ENCODE results near the gene SLC25A30. TPM values are rescaled to one million over a fixed set of nuclear protein-coding genes. Genes with fewer than 3 reads are reported as not detected.
"Not testable (repeated sequence)": the region's sequence is repeated elsewhere in the genome, so short reads cannot be mapped to it uniquely, and the experiment has no call there.

SLC25A30 gene
- total RNA-seq, 4 donors from 2014 or later: 9.9 to 20.3 (median 16.1) TPM

GRCh38 chr13:45381196-45381595 is 37.0 kb downstream of the SLC25A30 start:
- TF ChIP-seq, protein P1, sequence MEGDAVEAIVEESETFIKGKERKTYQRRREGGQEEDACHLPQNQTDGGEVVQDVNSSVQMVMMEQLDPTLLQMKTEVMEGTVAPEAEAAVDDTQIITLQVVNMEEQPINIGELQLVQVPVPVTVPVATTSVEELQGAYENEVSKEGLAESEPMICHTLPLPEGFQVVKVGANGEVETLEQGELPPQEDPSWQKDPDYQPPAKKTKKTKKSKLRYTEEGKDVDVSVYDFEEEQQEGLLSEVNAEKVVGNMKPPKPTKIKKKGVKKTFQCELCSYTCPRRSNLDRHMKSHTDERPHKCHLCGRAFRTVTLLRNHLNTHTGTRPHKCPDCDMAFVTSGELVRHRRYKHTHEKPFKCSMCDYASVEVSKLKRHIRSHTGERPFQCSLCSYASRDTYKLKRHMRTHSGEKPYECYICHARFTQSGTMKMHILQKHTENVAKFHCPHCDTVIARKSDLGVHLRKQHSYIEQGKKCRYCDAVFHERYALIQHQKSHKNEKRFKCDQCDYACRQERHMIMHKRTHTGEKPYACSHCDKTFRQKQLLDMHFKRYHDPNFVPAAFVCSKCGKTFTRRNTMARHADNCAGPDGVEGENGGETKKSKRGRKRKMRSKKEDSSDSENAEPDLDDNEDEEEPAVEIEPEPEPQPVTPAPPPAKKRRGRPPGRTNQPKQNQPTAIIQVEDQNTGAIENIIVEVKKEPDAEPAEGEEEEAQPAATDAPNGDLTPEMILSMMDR (IDR thresholded peaks at IDR 0.05): no peak
- TF ChIP-seq EP300 (IDR thresholded peaks at IDR 0.05) (no peak), POLR2A (IDR thresholded peaks at IDR 0.05) (no peak), POLR2AphosphoS5 (IDR thresholded peaks at IDR 0.05) (no peak)
- no CpG with 5 or more reads among the region's 12 CpGs for WGBS

GRCh38 chr13:45380708-45381107 is 37.5 kb downstream of the SLC25A30 start:
- not testable (repeated sequence) for H3K9me3 ChIP-seq; H3K27ac ChIP-seq; DNase-seq (ENCODE audit: low spot score in 2 of 2); H3K4me1 ChIP-seq; H3K27me3 ChIP-seq; H3K4me3 ChIP-seq
- 55% methylated on average over 6 of the region's 8 CpGs for WGBS
- H3K36me3 ChIP-seq: peaks cover 14% of the 10 kb centered on the region

More at GRCh38 chr13:45381196-45381595, 37.0 kb downstream of the SLC25A30 start:
- Histone ChIP-seq H3K27ac (no peak overlapping the region), H3K27me3 (no peaks in the 10 kb centered on the region), H3K4me3 (no peak overlapping the region), H3K9me3 (no peaks in the 10 kb centered on the region), H3K36me3 (peaks cover 14% of the 10 kb centered on the region), H3K4me1 (no peaks in the 10 kb centered on the region)
- no peak for DNase-seq (ENCODE audit: low spot score in 2 of 2)

DNA sequence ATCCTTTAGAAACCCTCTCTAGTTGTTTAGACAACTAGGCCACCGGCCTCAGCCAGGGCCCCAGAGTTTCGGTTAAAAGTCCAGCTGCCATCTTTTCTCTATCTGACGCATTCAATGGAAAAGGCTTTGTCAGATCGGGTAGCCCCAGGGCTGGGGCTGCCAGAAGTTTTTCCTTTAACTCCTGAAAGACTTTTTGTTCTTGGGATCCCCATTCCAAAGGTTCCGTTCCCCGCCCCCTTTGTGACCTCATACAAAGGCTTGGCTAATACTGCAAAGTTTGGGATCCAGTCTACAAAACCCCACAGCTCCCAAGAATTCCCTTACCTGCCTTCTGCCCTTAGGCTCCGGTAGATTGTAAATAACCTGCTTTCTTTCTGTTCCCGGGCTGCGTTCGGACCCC is 38.7 kb downstream of the SLC25A30 start:
- WGBS: 76% methylated on average over 7 of the region's 10 CpGs
- not testable (repeated sequence) for H3K36me3 ChIP-seq; H3K27ac ChIP-seq; H3K4me1 ChIP-seq; H3K4me3 ChIP-seq; DNase-seq (ENCODE audit: low spot score in 2 of 2); H3K9me3 ChIP-seq; H3K27me3 ChIP-seq

- H3K36me3 ChIP-seq; H3K9me3 ChIP-seq; DNase-seq (ENCODE audit: low spot score in 2 of 2); H3K4me1 ChIP-seq; H3K27ac ChIP-seq; H3K4me3 ChIP-seq; H3K27me3 ChIP-seq: not testable (repeated sequence)
- whole genome bisulfite sequencing: 77% methylated on average over 8 of the region's 8 CpGs
Observed at GRCh38 chr13:45378786-45379185, 39.4 kb downstream of the SLC25A30 start.

DNA sequence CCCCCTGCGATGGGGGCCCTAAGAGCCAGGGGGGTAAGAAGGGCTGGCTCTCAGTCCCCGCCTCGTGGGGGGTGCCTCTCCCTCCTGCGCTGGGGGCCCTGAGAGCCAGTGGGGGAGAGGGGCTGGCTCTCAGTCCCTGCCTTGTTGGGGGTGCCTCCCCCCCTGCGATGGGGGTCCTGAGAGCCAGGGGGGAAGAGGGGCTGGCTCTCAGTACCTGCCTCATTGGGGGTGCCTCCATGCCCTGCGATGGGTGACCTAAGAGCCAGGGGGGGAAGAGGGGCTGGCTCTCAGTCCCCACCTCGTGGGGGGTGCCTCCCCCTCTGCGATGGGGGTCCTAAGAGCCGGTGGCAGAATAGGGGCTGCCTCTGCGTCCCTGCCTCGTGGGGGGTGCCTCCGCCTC is 40.9 kb downstream of the SLC25A30 start:
- not testable (repeated sequence) for H3K36me3 ChIP-seq, H3K27me3 ChIP-seq
- no CpG with 5 or more reads among the region's 12 CpGs for WGBS

DNA sequence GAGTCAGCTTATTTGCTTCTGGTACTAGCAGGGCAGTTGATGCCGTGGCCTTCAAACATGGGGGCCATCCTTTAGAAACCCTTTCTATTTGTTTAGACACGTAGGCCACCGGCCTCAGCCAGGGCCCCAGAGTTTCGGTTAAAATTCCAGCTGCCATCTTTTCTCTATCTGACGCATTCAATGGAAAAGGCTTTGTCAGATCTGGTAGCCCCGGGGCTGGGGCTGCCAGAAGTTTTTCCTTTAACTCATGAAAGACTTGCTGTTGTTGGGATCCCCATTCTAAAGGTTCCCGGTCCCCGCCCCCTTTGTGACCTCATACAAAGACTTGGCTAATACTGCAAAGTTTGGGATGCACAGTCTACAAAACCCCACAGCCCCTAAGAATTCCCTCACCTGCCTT is 41.5 kb downstream of the SLC25A30 start:
- not testable (repeated sequence) for H3K4me1 ChIP-seq; H3K27ac ChIP-seq; H3K9me3 ChIP-seq; H3K36me3 ChIP-seq; H3K27me3 ChIP-seq; H3K4me3 ChIP-seq; DNase-seq (ENCODE audit: low spot score in 2 of 2)
- WGBS: 69% methylated on average over 8 of the region's 8 CpGs

More for the DNA sequence above, 40.9 kb downstream of the SLC25A30 start:
- H3K9me3 ChIP-seq; H3K4me3 ChIP-seq; DNase-seq (ENCODE audit: low spot score in 2 of 2); H3K4me1 ChIP-seq; H3K27ac ChIP-seq: not testable (repeated sequence)

DNA sequence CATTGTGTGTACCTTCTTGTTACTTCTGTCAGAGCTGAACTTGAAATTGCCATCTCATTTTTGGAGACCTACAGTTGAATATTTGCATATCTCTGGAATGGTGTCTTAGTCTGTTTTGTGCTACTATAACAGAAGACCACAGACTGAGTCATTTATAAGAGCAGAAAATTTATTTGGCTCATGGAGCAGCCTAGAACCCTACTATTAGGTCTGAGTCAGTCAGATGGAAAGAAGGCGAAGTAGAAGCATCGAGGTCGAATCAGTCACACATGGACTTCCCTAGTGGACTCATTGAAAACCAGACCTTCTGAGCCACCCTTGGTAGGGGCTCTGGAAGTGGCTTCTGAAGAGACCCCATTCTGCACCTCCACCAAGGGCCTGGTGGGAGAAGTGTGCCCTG is 43.3 kb downstream of the SLC25A30 start:
- Histone ChIP-seq H3K27ac (no peak overlapping the region), H3K4me1 (peaks cover 9% of the 10 kb centered on the region), H3K9me3 (no peaks in the 10 kb centered on the region), H3K27me3 (no peaks in the 10 kb centered on the region), H3K36me3 (no peaks in the 10 kb centered on the region), H3K4me3 (no peak overlapping the region)
- no peak for DNase-seq (ENCODE audit: low spot score in 2 of 2)
- WGBS: 96% methylated on average over 3 of the region's 3 CpGs
- TF ChIP-seq POLR2AphosphoS5 (IDR thresholded peaks at IDR 0.05): no peak
- TF ChIP-seq POLR2A (IDR thresholded peaks at IDR 0.05): no peak
- TF ChIP-seq, protein P1 (IDR thresholded peaks at IDR 0.05): no peak
- TF ChIP-seq EP300 (IDR thresholded peaks at IDR 0.05): no peak

DNA sequence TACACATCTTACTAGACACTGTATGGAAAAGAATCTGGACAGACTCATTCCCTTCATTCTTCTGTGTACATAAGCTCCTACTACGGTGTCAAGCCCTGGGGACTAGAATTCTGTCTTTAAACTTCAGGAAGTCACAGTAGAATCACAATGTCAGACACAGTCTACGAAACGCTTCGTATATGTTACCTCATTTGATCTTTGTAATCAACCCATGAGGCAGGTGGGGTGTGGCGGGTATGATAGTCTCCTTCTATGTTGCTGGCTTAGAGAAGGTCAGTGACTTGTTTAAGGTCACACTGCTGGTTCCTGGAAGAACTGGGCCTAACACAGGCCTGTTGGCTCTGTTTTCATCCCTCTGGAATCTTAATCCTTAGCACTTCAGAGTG is 45.0 kb downstream of the SLC25A30 start:
- WGBS: 94% methylated on average over 5 of the region's 5 CpGs
- TF ChIP-seq POLR2AphosphoS5 (IDR thresholded peaks at IDR 0.05): no peak
- no peak for TF ChIP-seq POLR2A (IDR thresholded peaks at IDR 0.05)
- Histone ChIP-seq H3K27ac (no peak overlapping the region), H3K9me3 (no peaks in the 10 kb centered on the region), H3K4me1 (peaks cover 18% of the 10 kb centered on the region), H3K27me3 (no peaks in the 10 kb centered on the region), H3K36me3 (peaks cover 2% of the 10 kb centered on the region), H3K4me3 (no peak overlapping the region)
- no peak for DNase-seq (ENCODE audit: low spot score in 2 of 2)
